ENCODE results near the gene GPX1. TPM values are rescaled to one million over a fixed set of nuclear protein-coding genes. Genes with fewer than 3 reads are reported as not detected.

The GPX1 gene
- total and polyA plus RNA-seq, 10 of the 15 experiments (the other 5 are each of a cell fraction or from before 2014, with no cell fraction given): 32.0 to 1,121 (median 400) TPM

- TF ChIP-seq KLF5 (IDR thresholded peaks at IDR 0.05; ENCODE audit: partially characterized antibody) (peak; percentile 47), PKNOX1 (IDR thresholded peaks at IDR 0.05) (no peak), SREBF1 (IDR thresholded peaks at IDR 0.05; ENCODE audit: low read length) (no peak), HDAC6 (IDR thresholded peaks at IDR 0.05; ENCODE audit: unreplicated experiment) (no peak), MYB (IDR thresholded peaks at IDR 0.05; ENCODE audit: borderline replicate concordance, low read depth, low read length) (no peak), MTA3 (IDR thresholded peaks at IDR 0.05; ENCODE audit: borderline replicate concordance, low read length) (no peak), YY1 (IDR thresholded peaks at IDR 0.05; ENCODE audit: low read depth, low read length) (peak; percentile 95), EGR1 (IDR thresholded peaks at IDR 0.05; ENCODE audit: borderline replicate concordance in 1 of 2, low read depth in 2 of 2, low read length in 2 of 2) (peak; percentile 87 to 94), PML (IDR thresholded peaks at IDR 0.05; ENCODE audit: low read length) (peak; percentile 89; the same call in 1 of the 2 replicates), PAX5 (IDR thresholded peaks at IDR 0.05; ENCODE audit: borderline replicate concordance, low read depth, low read length) (peak; percentile 85; the same call in 1 of the 2 replicates), SPI1 (IDR thresholded peaks at IDR 0.05; ENCODE audit: borderline replicate concordance, insufficient read depth, low read depth, low read length) (peak; percentile 61), BACH1 (IDR thresholded peaks at IDR 0.05; ENCODE audit: borderline replicate concordance) (peak; percentile 96), RUNX3 (IDR thresholded peaks at IDR 0.05; ENCODE audit: low read length) (peak; percentile 87), FOS (IDR thresholded peaks at IDR 0.05; ENCODE audit: borderline replicate concordance, extremely low read depth, insufficient read length) (no peak), TCF12 (IDR thresholded peaks at IDR 0.05; ENCODE audit: low read depth, low read length) (peak; percentile 95), BCL11A (IDR thresholded peaks at IDR 0.05; ENCODE audit: low read depth, low read length) (peak; percentile 28; the same call in 1 of the 2 replicates), RB1 (IDR thresholded peaks at IDR 0.05; ENCODE audit: borderline replicate concordance) (peak; percentile 85; the same call in 1 of the 2 replicates), ZBED1 (IDR thresholded peaks at IDR 0.05; ENCODE audit: borderline replicate concordance) (peak; percentile 24; the same call in 1 of the 2 replicates), ZBTB40 (IDR thresholded peaks at IDR 0.05; ENCODE audit: borderline replicate concordance) (peak; percentile 51; the same call in 1 of the 2 replicates), EZH2 (IDR thresholded peaks at IDR 0.05; ENCODE audit: borderline replicate concordance, control insufficient read depth, low read depth, low read length) (no peak), ZNF384 (IDR thresholded peaks at IDR 0.05; ENCODE audit: borderline replicate concordance, low read depth, low read length) (no peak), SMAD1 (IDR thresholded peaks at IDR 0.05; ENCODE audit: low read depth, partially characterized antibody) (peak; percentile 66)
These were observed 18.0 kb downstream of the GPX1 start, which contains the start of gene USP4 (continued) for GRCh38 chr3:49339941-49340800.

Measured in GM12878 (cell line).